ENCODE measurements around the gene UQCRC2. TPM values are rescaled to one million over a fixed set of nuclear protein-coding genes. Genes with fewer than 3 reads are reported as not detected.
A peak's percentile ranks its signal among the peaks of the same experiment; 100 is the strongest.
"Not testable (repeated sequence)": the region's sequence is repeated elsewhere in the genome, so short reads cannot be mapped to it uniquely, and the experiment has no call there.

UQCRC2 gene
- 413 TPM for polyA plus RNA-seq (2012; ENCODE audit: missing spikeins)

DNA sequence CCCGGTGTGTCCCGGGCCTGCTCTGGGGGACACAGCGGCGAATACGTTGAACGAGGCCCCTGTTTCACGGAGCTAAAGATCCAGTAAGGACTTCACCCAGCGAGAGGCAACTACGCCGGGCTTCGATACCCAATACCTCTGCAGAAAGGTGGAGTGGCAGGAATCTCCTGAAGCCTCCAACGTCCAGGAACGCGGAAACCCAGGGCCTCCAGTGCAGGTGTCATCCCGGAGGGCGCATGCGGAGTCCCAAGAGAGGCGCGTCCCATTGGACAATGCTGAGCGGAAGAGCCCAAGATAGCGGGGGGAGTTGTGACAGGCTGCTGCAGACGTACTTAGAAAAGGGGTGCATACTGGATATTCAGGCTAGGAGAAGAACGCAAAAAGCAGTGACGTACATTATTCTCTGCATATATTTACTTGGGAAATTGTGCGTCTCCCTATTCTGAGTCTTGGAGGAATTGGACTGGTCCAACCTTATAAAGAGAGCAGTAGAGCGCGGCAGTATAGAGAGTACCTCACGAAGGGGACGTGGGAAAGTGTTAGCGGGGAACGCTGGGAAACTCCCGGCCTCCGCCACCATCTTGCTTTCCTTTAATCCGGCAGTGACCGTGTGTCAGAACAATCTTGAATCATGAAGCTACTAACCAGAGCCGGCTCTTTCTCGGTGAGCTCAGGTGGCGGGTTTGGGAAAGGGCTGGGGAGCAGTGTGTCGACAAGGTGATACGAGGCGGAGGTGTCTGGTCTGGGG, at the start of gene UQCRC2:
Gene UQCRC2 (plus strand): TSS at position 569 of the 748 bp plus-strand sequence. CDS start 63 bp downstream, at position 632.
- peak; percentile 95 for TF ChIP-seq POLR2A (IDR thresholded peaks at IDR 0.05; ENCODE audit: low read depth, low read length)
- TF ChIP-seq TAF1 (IDR thresholded peaks at IDR 0.05; ENCODE audit: borderline replicate concordance, low read depth, low read length), result peak; percentile 90
- TF ChIP-seq POLR2AphosphoS5 (IDR thresholded peaks at IDR 0.05; ENCODE audit: low read depth, low read length), result peak; percentile 95
- FAIRE-seq (peak; percentile 88), DNase-seq (ENCODE audit: insufficient read length) (peak; percentile 69)

DNA sequence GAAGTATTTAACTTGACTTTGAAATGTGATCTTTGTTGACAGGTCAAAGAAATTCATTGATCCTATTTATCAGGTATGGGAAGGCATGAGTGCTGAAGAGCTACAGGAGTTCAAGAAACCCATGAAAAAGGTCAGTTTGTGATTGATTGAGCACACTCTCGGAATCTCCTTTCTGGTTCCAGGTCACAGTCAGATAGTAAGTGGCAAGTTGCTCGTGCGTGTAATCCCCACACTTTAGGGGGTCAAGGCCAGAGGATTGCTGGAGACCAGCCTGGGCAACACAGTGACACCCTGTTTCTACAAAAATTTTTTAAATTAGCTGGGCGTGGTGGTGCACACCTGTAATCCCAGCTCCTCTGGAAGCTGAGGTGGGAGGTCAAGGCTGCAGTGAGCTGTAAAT, 20.5 kb upstream of the UQCRC2 start:
- not testable (repeated sequence) for DNase-seq (ENCODE audit: insufficient read length); FAIRE-seq

DNA sequence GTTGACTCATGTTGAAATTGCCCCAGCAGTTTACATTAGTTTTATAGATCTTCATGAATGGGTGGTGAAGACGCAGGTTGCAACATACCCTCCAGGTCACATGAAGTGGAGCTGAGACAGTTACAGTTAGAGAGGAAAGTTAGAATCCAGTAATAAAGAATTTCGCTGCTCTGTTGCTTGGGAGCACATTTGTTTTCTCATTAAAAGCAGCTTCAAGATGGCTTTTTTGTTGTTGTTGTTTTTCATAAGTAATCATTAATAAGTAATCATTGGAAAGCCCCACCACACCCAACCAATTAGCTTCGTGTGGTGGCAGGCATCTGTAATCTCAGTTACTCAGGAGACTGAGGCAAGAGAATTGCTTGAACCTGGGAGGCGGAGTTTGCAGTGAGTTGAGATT, 19.8 kb upstream of the UQCRC2 start:
- FAIRE-seq; DNase-seq (ENCODE audit: insufficient read length): not testable (repeated sequence)

DNA sequence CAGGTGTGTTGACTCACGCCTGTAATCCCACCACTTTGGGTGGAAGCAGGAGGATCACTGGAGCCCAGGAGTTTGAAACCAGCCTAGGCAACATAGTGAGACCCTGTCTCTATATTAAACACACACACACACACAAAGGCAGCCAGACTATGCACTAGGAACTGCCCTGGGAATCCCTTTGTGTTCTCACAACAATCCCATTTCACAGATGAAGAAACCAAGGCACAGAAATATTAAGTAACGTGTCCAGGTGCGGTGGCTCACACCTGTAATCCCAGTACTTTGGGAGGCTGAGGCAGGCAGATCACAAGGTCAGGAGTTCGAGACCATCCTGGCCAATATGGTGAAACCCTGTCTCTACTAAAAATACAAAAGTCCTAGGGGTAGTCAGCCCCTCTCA, 19.4 kb upstream of the UQCRC2 start:
- FAIRE-seq; DNase-seq (ENCODE audit: insufficient read length): not testable (repeated sequence)

DNA sequence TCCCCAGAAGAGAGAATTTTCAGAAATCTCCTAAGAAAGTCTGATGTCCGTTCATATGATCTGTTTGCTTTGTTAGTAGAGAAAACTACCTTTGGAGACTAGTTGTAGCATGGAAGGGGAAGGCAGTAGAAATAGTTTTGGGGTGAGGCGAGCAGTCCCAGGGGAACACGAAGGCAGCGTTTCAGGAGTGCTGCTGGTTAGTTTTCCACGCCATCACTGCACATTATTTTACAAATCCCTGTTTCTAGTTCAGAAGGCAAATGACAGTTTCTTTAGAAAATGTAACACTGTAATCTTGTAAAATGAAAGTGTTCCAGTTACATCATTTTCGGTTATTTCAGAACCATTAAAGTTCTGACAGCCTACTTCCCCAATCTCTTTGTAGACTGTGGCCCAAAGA, 16.9 kb upstream of the UQCRC2 start:
- not testable (repeated sequence) for FAIRE-seq

DNA sequence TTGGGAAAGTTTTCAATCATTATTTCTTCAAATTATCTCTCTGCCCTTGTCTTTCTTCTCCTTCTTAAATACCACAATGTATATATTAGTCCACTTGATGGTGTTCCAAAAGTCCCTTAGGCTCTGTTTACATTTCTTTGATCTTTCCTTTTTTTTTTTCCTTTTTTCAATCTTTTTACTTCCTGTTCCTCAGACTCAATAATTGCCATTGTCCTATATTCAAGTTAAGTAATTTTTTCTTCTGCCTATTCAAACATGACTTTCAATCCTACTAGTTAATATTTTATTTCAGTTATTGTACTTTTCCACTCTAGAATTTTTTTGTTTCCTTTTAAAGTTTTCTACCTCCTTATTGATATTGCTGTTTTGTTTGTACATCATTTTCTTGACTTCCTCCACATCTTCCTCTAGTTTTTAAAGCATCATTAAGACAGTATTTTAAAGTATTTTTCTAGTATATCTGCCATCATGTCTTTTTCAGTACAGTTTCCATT, 15.8 kb upstream of the UQCRC2 start:
- FAIRE-seq, result no peak
- no peak for DNase-seq (ENCODE audit: insufficient read length)

More for the DNA sequence above, 16.9 kb upstream of the UQCRC2 start:
- DNase-seq (ENCODE audit: insufficient read length), result not testable (repeated sequence)

DNA sequence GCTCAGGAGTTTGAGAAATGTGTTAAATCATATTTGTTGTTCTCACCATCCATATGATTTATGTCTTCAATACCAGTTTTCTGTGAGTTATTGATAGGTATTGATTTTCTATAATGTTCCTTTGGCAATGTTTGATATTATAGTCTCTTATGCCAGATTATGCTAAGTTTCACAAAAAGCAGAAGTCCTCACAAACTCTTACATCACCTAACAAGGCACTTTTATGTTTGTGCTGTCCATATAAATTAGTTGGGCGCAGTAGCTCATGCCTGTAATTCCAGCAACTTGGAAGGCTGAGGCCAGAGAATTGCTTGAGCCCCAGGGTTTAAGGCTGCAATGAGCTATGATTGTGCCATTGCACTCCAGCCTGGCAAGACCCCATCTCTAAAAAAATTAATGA, 12.6 kb upstream of the UQCRC2 start:
- FAIRE-seq (no peak), DNase-seq (ENCODE audit: insufficient read length) (no peak)
- no peak for TF ChIP-seq POLR2A (IDR thresholded peaks at IDR 0.05; ENCODE audit: low read depth, low read length)
- TF ChIP-seq POLR2AphosphoS5 (IDR thresholded peaks at IDR 0.05; ENCODE audit: low read depth, low read length), result no peak
- TF ChIP-seq TAF1 (IDR thresholded peaks at IDR 0.05; ENCODE audit: borderline replicate concordance, low read depth, low read length), result no peak

More for the DNA sequence above, 15.8 kb upstream of the UQCRC2 start:
- TF ChIP-seq POLR2A (IDR thresholded peaks at IDR 0.05; ENCODE audit: low read depth, low read length), result no peak
- TF ChIP-seq TAF1 (IDR thresholded peaks at IDR 0.05; ENCODE audit: borderline replicate concordance, low read depth, low read length), result no peak
- TF ChIP-seq POLR2AphosphoS5 (IDR thresholded peaks at IDR 0.05; ENCODE audit: low read depth, low read length), result no peak

DNA sequence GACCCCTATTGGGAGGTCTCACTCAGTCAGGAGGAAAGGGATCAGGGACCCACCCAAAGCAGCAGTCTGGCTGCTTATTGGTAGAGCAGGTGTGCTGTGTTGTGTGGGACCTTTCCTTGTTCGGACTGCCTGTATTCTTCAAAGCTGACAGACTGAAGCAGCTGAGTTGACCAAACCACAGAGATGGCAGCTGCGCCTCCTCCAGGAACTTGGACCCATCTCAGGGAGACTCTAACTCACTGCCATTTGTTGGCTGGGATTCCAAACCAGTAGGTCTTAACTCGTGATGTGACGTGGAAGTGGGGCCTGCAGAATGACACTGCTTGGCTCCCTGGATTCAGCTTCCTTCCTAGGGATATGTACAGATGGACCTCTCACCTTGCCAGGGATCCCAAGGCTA, 9.6 kb upstream of the UQCRC2 start:
- FAIRE-seq, result no peak
- DNase-seq (ENCODE audit: insufficient read length), result no peak
- no peak for TF ChIP-seq POLR2AphosphoS5 (IDR thresholded peaks at IDR 0.05; ENCODE audit: low read depth, low read length)
- TF ChIP-seq TAF1 (IDR thresholded peaks at IDR 0.05; ENCODE audit: borderline replicate concordance, low read depth, low read length), result no peak
- TF ChIP-seq POLR2A (IDR thresholded peaks at IDR 0.05; ENCODE audit: low read depth, low read length), result no peak

DNA sequence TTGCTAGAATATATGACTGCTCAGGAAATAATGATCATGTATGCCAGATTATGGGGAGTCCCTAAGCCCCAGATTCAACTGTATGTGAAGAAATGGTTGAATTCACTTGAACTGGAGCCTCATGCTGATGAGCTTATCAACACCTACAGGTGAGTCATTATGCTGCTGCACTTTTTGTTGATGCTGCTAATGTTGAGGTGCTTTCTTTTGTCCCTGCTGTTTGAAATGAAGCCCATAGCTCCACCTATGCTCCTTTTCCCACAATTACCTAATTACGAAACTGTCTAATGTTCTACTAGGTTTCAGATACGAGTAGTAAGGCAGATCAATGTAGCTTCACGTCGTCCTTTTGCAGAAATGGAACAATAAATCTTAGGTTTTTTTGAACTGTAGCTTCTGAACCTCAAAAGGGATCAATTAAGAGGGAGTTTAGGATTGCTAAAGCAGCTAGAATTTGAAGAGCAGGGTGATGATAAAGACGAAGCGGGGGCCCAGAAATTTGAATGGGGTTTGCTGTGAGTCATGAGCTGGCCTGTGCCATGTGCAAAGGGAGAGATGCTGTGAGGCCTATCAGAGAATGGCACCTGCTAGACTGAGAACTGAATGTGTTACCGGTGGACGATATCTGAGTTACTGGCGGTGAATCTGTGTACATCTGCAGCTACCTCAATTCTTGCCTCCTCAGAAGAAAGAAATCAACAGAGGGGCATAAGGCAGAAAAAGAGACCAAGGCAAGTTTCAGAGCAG, 6.1 kb upstream of the UQCRC2 start:
- peak; percentile 65 for FAIRE-seq

DNA sequence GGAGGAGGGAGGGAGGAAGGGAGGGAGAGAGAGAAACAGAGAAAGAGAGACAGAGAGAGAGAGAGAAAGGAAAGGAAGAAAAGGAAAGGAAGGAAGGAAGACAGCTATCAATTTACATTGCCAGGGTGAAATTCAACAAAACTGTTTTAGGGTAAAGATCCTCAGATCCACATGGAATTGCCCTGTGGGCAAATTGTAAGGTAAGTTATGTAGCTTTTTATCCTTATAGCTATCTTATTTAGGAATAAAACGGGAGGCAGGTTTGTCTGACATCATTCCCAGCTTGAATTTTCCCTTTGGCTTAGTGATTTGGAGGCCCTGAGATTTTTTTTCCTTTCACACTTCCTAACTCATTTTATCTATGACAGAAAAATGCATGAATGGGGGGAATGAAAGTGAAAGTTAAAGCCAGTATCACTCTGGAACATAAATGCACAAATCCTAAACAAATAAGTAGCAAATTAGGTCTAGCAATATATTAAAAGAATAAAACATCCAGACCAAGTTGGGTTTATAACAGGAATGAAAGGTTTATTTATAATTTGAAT, 3.4 kb upstream of the UQCRC2 start:
- FAIRE-seq (no peak), DNase-seq (ENCODE audit: insufficient read length) (no peak)
- TF ChIP-seq POLR2A (IDR thresholded peaks at IDR 0.05; ENCODE audit: low read depth, low read length) (no peak), POLR2AphosphoS5 (IDR thresholded peaks at IDR 0.05; ENCODE audit: low read depth, low read length) (no peak), TAF1 (IDR thresholded peaks at IDR 0.05; ENCODE audit: borderline replicate concordance, low read depth, low read length) (no peak)

More for the DNA sequence above, 6.1 kb upstream of the UQCRC2 start:
- DNase-seq (ENCODE audit: insufficient read length), result no peak
- no peak for TF ChIP-seq POLR2AphosphoS5 (IDR thresholded peaks at IDR 0.05; ENCODE audit: low read depth, low read length)

DNA sequence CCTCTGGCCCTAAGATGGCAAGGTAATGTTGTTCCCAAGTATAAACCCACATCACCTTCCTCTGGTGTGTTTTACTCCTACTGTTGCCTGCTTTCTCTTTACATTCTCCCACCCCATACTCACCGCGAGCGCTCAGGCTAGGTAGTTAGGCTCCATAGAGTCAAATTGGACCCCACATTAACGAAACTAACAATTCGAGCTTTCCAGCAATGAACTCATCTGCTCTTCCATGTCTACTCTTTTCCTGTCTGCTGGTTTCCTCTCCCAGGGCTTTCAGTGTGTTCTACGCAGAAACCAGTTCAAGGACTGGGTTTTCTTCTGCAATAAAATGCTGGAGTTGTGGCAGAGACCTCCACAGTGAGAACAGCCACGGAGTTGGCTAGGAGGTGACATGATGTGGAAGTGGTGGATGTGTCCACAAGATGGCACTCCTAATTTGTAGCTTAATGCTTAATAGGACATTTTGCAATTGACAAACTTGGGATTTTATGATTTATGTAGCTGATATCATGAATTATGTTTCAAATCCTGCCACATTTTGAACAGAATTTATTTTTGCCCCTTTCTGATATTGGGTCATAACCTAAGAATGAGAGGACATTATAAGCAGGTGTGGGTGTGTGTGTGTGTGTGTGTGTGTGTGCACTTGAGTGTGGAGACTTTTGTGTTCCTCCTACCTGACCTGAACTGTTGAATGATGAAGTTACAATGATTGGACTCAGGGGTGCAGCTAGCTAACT, 2.2 kb upstream of the UQCRC2 start:
- FAIRE-seq (no peak), DNase-seq (ENCODE audit: insufficient read length) (no peak)
- TF ChIP-seq POLR2AphosphoS5 (IDR thresholded peaks at IDR 0.05; ENCODE audit: low read depth, low read length) (no peak), POLR2A (IDR thresholded peaks at IDR 0.05; ENCODE audit: low read depth, low read length) (no peak), TAF1 (IDR thresholded peaks at IDR 0.05; ENCODE audit: borderline replicate concordance, low read depth, low read length) (no peak)
